ENCODE data around the gene RXYLT1. TPM values are rescaled to one million over a fixed set of nuclear protein-coding genes. Genes with fewer than 3 reads are reported as not detected.

The RXYLT1 gene
- total RNA-seq, 1 donor from 2014 or later: 10.8 TPM

DNA sequence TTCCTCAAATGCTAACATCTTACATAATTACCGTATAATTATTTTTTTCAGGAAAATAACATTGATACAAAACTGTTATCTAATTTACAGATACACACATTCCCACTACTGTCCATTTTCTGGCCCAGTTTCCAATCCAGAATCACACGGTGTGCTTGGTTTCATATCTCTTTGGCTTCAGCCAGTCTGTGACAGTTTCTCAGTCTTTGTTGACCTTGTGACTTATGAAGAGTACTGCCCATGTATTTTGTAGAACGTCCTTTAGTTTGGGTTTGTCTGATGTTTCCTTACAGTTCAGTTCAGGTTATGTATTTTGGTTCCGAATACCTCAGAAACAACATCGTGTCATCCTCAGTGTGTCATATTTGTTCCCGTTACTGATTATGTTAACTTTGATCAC, 16.2 kb downstream of the RXYLT1 start:
- no peak overlapping the region for H2AFZ ChIP-seq (replicated peaks)
- H3K36me3 ChIP-seq: no peaks in the 10 kb centered on the region
- H3K27ac ChIP-seq: no peak overlapping the region
- peaks cover 5% of the 10 kb centered on the region for H3K4me1 ChIP-seq
- Mint-ChIP-seq H3K36me3 (no peaks in the 10 kb centered on the region), H3K27me3 (ENCODE audit: insufficient read depth, low read depth) (no peaks in the 10 kb centered on the region), H3K4me3 (no peak overlapping the region), H3K4me1 (no peaks in the 10 kb centered on the region), H3K9me3 (no peaks in the 10 kb centered on the region), H3K27ac (no peak overlapping the region)
- TF ChIP-seq EZH2phosphoT487 (IDR thresholded peaks at IDR 0.05) (no peak), EZH2 (IDR thresholded peaks at IDR 0.05) (no peak)
- no peak for DNase-seq (ENCODE audit: low spot score)
- no peaks in the 10 kb centered on the region for H3K9me3 ChIP-seq (ENCODE audit: low read depth)
- no peaks in the 10 kb centered on the region for H4K20me1 ChIP-seq (ENCODE audit: low read depth)
- no peak overlapping the region for H3K9ac ChIP-seq
- no peak overlapping the region for H3K4me3 ChIP-seq
- no peaks in the 10 kb centered on the region for H3K79me2 ChIP-seq (ENCODE audit: low read depth)
- no peaks in the 10 kb centered on the region for H3K27me3 ChIP-seq
- no peak overlapping the region for H3K4me2 ChIP-seq
- no peaks in the 10 kb centered on the region for H3F3A ChIP-seq (ENCODE audit: low read depth)

DNA sequence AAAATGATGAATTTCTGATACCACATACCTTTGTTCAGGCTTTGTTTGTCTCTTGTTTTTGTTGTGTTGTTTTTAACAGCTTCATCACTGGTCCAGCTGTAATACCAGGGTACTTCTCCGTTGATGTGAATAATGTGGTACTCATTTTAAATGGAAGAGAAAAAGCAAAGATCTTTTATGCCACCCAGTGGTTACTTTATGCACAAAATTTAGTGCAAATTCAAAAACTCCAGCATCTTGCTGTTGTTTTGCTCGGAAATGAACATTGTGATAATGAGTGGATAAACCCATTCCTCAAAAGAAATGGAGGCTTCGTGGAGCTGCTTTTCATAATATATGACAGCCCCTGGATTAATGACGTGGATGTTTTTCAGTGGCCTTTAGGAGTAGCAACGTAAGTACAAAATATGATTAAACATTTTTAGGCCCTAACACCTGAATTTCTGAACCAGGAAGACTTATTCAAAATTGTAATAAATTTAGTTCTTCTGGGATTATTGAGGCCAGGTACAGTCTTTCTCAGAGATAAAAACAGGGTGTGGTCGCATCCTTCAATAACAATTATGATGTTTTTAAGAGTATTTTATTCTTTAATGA, 22.4 kb downstream of the RXYLT1 start:
- Histone ChIP-seq H3K79me2 (ENCODE audit: low read depth) (no peaks in the 10 kb centered on the region), H4K20me1 (ENCODE audit: low read depth) (no peaks in the 10 kb centered on the region), H3K4me1 (no peaks in the 10 kb centered on the region), H3K27me3 (no peaks in the 10 kb centered on the region), H3K9ac (no peak overlapping the region), H3K27ac (no peak overlapping the region), H3K4me3 (no peak overlapping the region), H3F3A (ENCODE audit: low read depth) (no peaks in the 10 kb centered on the region), H3K9me3 (ENCODE audit: low read depth) (no peaks in the 10 kb centered on the region), H3K4me2 (no peak overlapping the region), H2AFZ (replicated peaks) (no peak overlapping the region), H3K36me3 (peaks cover 3% of the 10 kb centered on the region)
- DNase-seq (ENCODE audit: low spot score): peak; percentile 24
- Mint-ChIP-seq H3K27me3 (ENCODE audit: insufficient read depth, low read depth) (no peaks in the 10 kb centered on the region), H3K36me3 (no peaks in the 10 kb centered on the region), H3K4me3 (no peak overlapping the region), H3K9me3 (no peaks in the 10 kb centered on the region), H3K4me1 (no peaks in the 10 kb centered on the region), H3K27ac (no peak overlapping the region)
- TF ChIP-seq EZH2 (IDR thresholded peaks at IDR 0.05): no peak
- TF ChIP-seq, protein P1, sequence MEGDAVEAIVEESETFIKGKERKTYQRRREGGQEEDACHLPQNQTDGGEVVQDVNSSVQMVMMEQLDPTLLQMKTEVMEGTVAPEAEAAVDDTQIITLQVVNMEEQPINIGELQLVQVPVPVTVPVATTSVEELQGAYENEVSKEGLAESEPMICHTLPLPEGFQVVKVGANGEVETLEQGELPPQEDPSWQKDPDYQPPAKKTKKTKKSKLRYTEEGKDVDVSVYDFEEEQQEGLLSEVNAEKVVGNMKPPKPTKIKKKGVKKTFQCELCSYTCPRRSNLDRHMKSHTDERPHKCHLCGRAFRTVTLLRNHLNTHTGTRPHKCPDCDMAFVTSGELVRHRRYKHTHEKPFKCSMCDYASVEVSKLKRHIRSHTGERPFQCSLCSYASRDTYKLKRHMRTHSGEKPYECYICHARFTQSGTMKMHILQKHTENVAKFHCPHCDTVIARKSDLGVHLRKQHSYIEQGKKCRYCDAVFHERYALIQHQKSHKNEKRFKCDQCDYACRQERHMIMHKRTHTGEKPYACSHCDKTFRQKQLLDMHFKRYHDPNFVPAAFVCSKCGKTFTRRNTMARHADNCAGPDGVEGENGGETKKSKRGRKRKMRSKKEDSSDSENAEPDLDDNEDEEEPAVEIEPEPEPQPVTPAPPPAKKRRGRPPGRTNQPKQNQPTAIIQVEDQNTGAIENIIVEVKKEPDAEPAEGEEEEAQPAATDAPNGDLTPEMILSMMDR (IDR thresholded peaks at IDR 0.05): peak; percentile 60

DNA sequence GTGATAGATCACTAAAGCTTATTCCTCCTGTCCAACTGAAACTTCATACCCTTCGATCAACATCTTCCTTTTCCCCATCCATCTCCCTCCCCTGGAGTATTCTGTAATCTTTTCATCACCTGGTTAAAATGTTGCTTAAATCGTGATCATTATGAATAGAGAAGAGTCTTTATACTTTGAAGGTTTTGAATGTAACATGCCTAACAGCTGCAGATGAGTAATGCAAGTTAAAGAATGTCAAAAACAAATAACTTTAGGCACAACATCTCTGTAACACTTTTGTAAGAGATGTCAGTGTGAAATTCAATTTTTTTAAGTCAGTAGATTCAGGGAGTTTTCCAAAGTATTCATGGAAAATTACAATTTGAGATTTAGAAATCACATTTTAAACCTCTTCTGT, 25.0 kb downstream of the RXYLT1 start:
- no peak overlapping the region for H3K27ac Mint-ChIP-seq
- no peaks in the 10 kb centered on the region for H3K4me1 Mint-ChIP-seq

More for the DNA sequence above, 25.0 kb downstream of the RXYLT1 start:
- no peaks in the 10 kb centered on the region for H3K36me3 Mint-ChIP-seq
- H3K4me3 Mint-ChIP-seq: no peak overlapping the region
- Histone ChIP-seq H3K9me3 (ENCODE audit: low read depth) (no peaks in the 10 kb centered on the region), H3K9ac (no peak overlapping the region), H2AFZ (replicated peaks) (no peak overlapping the region), H4K20me1 (ENCODE audit: low read depth) (no peaks in the 10 kb centered on the region), H3K27me3 (no peaks in the 10 kb centered on the region), H3F3A (ENCODE audit: low read depth) (no peaks in the 10 kb centered on the region), H3K27ac (no peak overlapping the region), H3K4me2 (no peak overlapping the region), H3K36me3 (peaks cover 3% of the 10 kb centered on the region), H3K79me2 (ENCODE audit: low read depth) (no peaks in the 10 kb centered on the region), H3K4me1 (no peaks in the 10 kb centered on the region), H3K4me3 (no peak overlapping the region)
- H3K9me3 Mint-ChIP-seq: no peaks in the 10 kb centered on the region
- H3K27me3 Mint-ChIP-seq (ENCODE audit: insufficient read depth, low read depth): no peaks in the 10 kb centered on the region
- TF ChIP-seq EZH2phosphoT487 (IDR thresholded peaks at IDR 0.05) (no peak), EZH2 (IDR thresholded peaks at IDR 0.05) (no peak)
- TF ChIP-seq, protein P1 (IDR thresholded peaks at IDR 0.05): no peak
- DNase-seq (ENCODE audit: low spot score): no peak

All from neural progenitor cell (in vitro differentiated cells).